Measurements from ENCODE around the gene CLCN7. TPM values are rescaled to one million over a fixed set of nuclear protein-coding genes. Genes with fewer than 3 reads are reported as not detected.

Gene CLCN7
- total RNA-seq, 1 donor from 2014 or later, result 118 TPM

DNA sequence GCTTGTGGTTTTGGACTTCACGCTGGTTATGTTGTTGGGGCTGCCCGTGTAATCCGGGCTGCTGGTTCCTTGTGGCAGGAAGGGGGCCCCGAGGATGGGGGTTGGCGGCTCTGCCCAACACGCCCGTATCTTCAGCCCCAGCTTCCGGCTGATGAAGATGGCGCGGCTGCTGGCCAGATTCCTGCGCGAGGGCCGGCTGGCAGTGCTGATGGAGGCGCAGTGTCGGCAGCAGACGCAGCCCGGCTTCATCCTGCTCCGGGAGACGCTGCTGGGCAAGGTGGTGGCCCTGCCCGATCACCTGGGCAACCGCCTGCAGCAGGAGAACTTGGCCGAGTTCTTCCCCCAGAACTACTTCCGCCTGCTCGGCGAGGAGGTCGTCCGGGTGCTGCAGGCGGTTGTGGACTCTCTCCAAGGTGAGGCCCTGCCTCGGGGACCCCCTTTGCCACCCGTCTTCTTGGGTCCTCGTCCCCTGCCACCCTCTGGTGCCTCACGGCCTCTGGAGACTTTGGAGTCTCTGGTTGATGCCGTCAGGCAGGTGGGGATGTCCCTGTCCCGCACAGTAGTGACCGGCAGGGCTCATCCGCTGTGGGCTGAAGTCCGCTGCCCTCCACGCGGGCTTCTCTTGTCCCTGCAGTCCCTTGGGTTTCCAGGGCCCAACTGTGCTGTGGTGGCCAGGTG, 20.5 kb upstream of the CLCN7 start:
- H3K4me1 Mint-ChIP-seq (ENCODE audit: low read depth, unreplicated experiment), result peaks cover 4% of the 10 kb centered on the region

DNA sequence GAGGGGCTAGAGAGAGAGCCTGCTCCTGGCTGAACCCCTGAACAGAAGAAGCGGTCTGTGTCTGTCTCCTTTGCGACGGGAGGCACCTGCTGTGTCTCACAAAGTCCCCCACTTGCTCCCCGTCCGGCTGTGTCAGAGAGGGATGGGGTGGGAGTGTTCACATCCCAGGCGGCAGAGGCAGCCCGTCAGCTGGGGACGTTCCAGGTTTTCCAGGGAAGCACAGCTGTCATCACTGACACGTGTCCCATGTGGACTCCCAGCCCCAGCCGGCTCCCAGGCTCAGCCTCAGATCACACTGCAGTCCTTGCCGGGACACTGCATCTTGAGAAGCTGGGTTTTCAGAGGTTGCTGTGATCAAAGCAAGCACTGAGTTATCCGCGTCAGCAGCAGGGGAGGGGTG, 19.9 kb upstream of the CLCN7 start:
- peaks cover 6% of the 10 kb centered on the region for H3K27me3 Mint-ChIP-seq (ENCODE audit: unreplicated experiment)
- H3K27ac Mint-ChIP-seq (ENCODE audit: unreplicated experiment), result peak overlapping the region; percentile 85
- no peaks in the 10 kb centered on the region for H3K36me3 Mint-ChIP-seq (ENCODE audit: unreplicated experiment)
- TF ChIP-seq, protein P1, sequence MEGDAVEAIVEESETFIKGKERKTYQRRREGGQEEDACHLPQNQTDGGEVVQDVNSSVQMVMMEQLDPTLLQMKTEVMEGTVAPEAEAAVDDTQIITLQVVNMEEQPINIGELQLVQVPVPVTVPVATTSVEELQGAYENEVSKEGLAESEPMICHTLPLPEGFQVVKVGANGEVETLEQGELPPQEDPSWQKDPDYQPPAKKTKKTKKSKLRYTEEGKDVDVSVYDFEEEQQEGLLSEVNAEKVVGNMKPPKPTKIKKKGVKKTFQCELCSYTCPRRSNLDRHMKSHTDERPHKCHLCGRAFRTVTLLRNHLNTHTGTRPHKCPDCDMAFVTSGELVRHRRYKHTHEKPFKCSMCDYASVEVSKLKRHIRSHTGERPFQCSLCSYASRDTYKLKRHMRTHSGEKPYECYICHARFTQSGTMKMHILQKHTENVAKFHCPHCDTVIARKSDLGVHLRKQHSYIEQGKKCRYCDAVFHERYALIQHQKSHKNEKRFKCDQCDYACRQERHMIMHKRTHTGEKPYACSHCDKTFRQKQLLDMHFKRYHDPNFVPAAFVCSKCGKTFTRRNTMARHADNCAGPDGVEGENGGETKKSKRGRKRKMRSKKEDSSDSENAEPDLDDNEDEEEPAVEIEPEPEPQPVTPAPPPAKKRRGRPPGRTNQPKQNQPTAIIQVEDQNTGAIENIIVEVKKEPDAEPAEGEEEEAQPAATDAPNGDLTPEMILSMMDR (IDR thresholded peaks at IDR 0.05; ENCODE audit: partially characterized antibody, unreplicated experiment), result no peak
- peaks cover 4% of the 10 kb centered on the region for H3K4me1 Mint-ChIP-seq (ENCODE audit: low read depth, unreplicated experiment)
- H3K9me3 Mint-ChIP-seq (ENCODE audit: unreplicated experiment), result peaks cover 12% of the 10 kb centered on the region
- peak overlapping the region; percentile 90 for H3K4me3 Mint-ChIP-seq (ENCODE audit: unreplicated experiment)
- DNase-seq, result peak; percentile 73

More for the DNA sequence above, 20.5 kb upstream of the CLCN7 start:
- H3K36me3 Mint-ChIP-seq (ENCODE audit: unreplicated experiment), result no peaks in the 10 kb centered on the region
- H3K9me3 Mint-ChIP-seq (ENCODE audit: unreplicated experiment), result peaks cover 12% of the 10 kb centered on the region
- peak overlapping the region; percentile 85 for H3K27ac Mint-ChIP-seq (ENCODE audit: unreplicated experiment)
- peak overlapping the region; percentile 90 for H3K4me3 Mint-ChIP-seq (ENCODE audit: unreplicated experiment)
- TF ChIP-seq, protein P1 (IDR thresholded peaks at IDR 0.05; ENCODE audit: partially characterized antibody, unreplicated experiment), result no peak
- peaks cover 6% of the 10 kb centered on the region for H3K27me3 Mint-ChIP-seq (ENCODE audit: unreplicated experiment)
- DNase-seq, result no peak

DNA sequence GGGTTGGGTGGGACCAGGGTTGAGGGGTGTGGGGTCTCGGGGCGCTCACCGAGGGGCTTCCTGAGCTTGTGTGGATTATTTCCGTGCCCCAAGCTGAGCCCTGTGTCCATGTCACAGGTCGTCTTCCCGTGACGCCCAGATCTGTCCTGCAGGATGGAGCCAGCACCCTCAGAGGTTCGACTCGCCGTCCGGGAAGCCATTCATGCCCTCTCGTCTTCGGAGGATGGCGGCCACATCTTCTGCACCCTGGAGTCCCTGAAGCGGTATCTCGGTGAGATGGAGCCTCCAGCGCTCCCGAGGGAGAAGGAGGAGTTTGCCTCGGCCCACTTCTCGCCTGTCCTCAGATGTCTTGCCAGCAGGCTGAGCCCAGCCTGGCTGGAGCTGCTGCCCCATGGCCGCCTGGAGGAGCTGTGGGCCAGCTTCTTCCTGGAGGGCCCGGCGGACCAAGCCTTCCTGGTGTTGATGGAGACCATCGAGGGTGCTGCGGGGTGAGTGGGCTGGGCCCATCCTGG, 19.4 kb upstream of the CLCN7 start:
- Mint-ChIP-seq H3K9me3 (ENCODE audit: unreplicated experiment) (peaks cover 12% of the 10 kb centered on the region), H3K4me1 (ENCODE audit: low read depth, unreplicated experiment) (peaks cover 4% of the 10 kb centered on the region), H3K27ac (ENCODE audit: unreplicated experiment) (peak overlapping the region; percentile 85), H3K27me3 (ENCODE audit: unreplicated experiment) (peaks cover 6% of the 10 kb centered on the region), H3K4me3 (ENCODE audit: unreplicated experiment) (peak overlapping the region; percentile 90), H3K36me3 (ENCODE audit: unreplicated experiment) (no peaks in the 10 kb centered on the region)
- TF ChIP-seq, protein P1 (IDR thresholded peaks at IDR 0.05; ENCODE audit: partially characterized antibody, unreplicated experiment), result peak; percentile 14
- DNase-seq, result peak; percentile 69

DNA sequence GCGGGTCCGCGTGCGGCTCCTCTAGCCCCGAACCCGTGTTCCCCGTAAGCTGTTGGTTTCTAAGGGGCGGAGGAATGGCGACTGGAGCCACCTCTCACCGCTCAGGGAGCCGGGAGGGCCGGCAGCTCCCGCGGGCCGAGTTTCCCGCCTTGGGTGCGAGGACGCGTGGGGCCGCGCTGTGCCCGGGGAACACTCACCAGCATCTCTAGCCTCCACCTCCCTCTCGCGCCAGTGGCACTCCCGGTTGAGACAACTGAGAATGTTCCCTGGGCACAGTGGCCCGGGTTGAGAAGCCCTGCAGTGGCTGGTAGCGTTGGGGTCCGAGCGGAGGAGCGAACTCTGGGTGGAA, 18.9 kb upstream of the CLCN7 start:
- H3K27me3 Mint-ChIP-seq (ENCODE audit: unreplicated experiment), result peaks cover 6% of the 10 kb centered on the region
- peaks cover 12% of the 10 kb centered on the region for H3K9me3 Mint-ChIP-seq (ENCODE audit: unreplicated experiment)
- peak overlapping the region; percentile 90 for H3K4me3 Mint-ChIP-seq (ENCODE audit: unreplicated experiment)
- H3K27ac Mint-ChIP-seq (ENCODE audit: unreplicated experiment), result peak overlapping the region; percentile 85
- H3K4me1 Mint-ChIP-seq (ENCODE audit: low read depth, unreplicated experiment), result peaks cover 4% of the 10 kb centered on the region
- no peaks in the 10 kb centered on the region for H3K36me3 Mint-ChIP-seq (ENCODE audit: unreplicated experiment)
- no peak for DNase-seq
- TF ChIP-seq, protein P1 (IDR thresholded peaks at IDR 0.05; ENCODE audit: partially characterized antibody, unreplicated experiment), result no peak
